Adrenal gland (tissue), 12 donors: Measurements from ENCODE around the gene ADGRE1. TPM values are rescaled to one million over a fixed set of nuclear protein-coding genes. Genes with fewer than 3 reads are reported as not detected.

Experiments used
- DNase-seq, 7 donors: peaks; one replicate each; pipeline ENCODE4 v3.0.0-alpha.2; 2019 to 2020
- H3K27ac ChIP-seq, 5 donors: fragments of 200-600 bp; sonication (generic) in 4 of 5; 1 replicate in 3 of 5; 2 replicates in 2 of 5; pipeline versions ENCODE4 v1.5.1 to v1.8.0; 2016 to 2020; ENCODE audit warnings: mild to moderate bottlenecking in 1 of 5
- H3K27me3 ChIP-seq: fragments of 200-600 bp; 2 replicates; pipeline ENCODE4 v1.8.0; 2021
- H3K36me3 ChIP-seq, 2 donors: fragments of 200-600 bp; replicated peaks in 1 of 2; 1 replicate in 1 of 2; 2 replicates in 1 of 2; pipeline versions ENCODE4 v1.5.1 to v1.8.0; 2018 to 2022
- H3K4me1 ChIP-seq, 2 donors: fragments of 200-600 bp; replicated peaks in 1 of 2; 1 replicate in 1 of 2; 2 replicates in 1 of 2; pipeline versions ENCODE4 v1.5.1 to v1.8.0; 2018 to 2021
- H3K4me3 ChIP-seq, 4 donors: fragments of 200-600 bp; sonication (generic) in 3 of 4; one replicate each; pipeline ENCODE4 v1.5.1; 2016 to 2018
- H3K9me3 ChIP-seq, 3 donors: fragments of 200-600 bp; sonication (generic) in 1 of 3; replicated peaks in 1 of 3; 1 replicate in 2 of 3; 2 replicates in 1 of 3; pipeline versions ENCODE4 v1.5.1 to v1.8.0; 2016 to 2021
- CTCF ChIP-seq, 6 experiments: fragments of 450-650 bp in 4 of 6; fragments of 200-600 bp in 2 of 6; sonication (generic) in 1 of 6; IDR thresholded peaks; 1 replicate in 5 of 6; 2 replicates in 1 of 6; pipeline versions ENCODE4 v1.5.1 to v1.8.0; 2016 to 2021; ENCODE audit warnings: antibody characterized with exemption in 6 of 6, mild to moderate bottlenecking in 2 of 6, moderate library complexity in 1 of 6
- POLR2A ChIP-seq, 2 donors: fragments of 450-650 bp; IDR thresholded peaks; one replicate each; pipeline ENCODE4 v1.6.1; 2017; ENCODE audit warnings: antibody characterized with exemption in 2 of 2, mild to moderate bottlenecking in 2 of 2, moderate library complexity in 1 of 2
- WGBS, 4 donors: extraction: QIAGEN DNeasy Blood & Tissue Kit in 2 of 4; methylation state at CpG; one replicate each; pipeline versions ENCODE4 v1.1.5 to v1.1.7; 2013 to 2017; 5-methylcytosine and 5-hydroxymethylcytosine counted together
- intact Hi-C, 2 donors: fragments of 100-400 bp; cut with DNase I; formaldehyde crosslinking; loops; one replicate each; pipeline versions ENCODE4 v1.14.1 to v1.15.0; 2022 to 2023
- polyA plus RNA-seq, 3 donors: library from polyadenylated mRNA; stranded (reverse); fragments of 200-250 nt in 2 of 3; fragments of 350-450 nt in 1 of 3; fragmentation: Illumina TruSeq in 1 of 3; extraction: RNeasy Lipid Tissue Mini Kit (QIAGEN cat#74804) in 1 of 3; gene quantifications; one replicate each; pipeline ENCODE4 v1.2.3, GENCODE V29; 2013 to 2014
- total RNA-seq, 9 donors: library from RNA; depleted of rRNA in 4 of 9; stranded (reverse); fragments of >200 nt in 4 of 9; fragments of 120-200 nt in 1 of 9; fragmentation: NEBNext Ultra II Directional in 1 of 9; extraction: Animal tissue kit (Norgen Biotek cat#: 25700) in 1 of 9; gene quantifications; one replicate each; pipeline versions ENCODE4 v1.1.0 to v1.2.4, GENCODE V29; 2013 to 2023
- donor health status: healthy with polysubstance abuse.
- donor health status: Bipolar disorder and iron deficiency.
- donor health status: DM: yes; HTN: yes; CAD: no.
- donor health status: DM: no; HTN: no; CAD: no.
- donor health status: DM: no; HTN: no; CAD: no.
- donor health status: DM: yes; HTN: yes; CAD: no.

ADGRE1 gene
- total and polyA plus RNA-seq, 12 donors: 0.07 to 1.2 (median 0.28) TPM; not detected in 1

DNA sequence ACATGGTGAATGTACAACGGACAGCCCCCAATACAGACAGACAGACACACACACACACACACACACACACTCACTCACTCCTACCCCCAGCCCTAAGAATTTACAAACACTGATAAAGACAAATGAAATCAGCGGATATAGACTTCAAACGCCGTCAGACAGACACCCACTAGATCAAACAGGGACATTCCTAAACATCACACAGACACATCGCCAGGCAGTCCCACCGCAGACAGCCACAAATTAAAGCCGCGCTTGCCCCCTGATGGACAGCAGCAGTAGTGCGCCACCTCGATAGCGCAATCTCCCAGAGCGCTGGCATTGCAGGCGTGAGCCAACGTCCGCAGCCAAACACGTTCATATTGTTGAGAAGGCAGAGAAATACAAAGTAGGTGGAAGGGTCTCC, 24.7 kb upstream of the ADGRE1 start:
- Histone ChIP-seq H3K27ac (no peak overlapping the region), H3K27me3 (no peaks in the 10 kb centered on the region), H3K4me3 (peak overlapping the region in 1 of 4 donors; percentile 32), H3K36me3 (no peaks in the 10 kb centered on the region), H3K9me3 (no peaks in the 10 kb centered on the region), H3K4me1 (peaks cover 5 to 6% of the 10 kb centered on the region in 2 donors)
- 3 to 6% (median 4%) methylated on average over 15 to 16 of the region's 16 CpGs for WGBS, 4 donors
- TF ChIP-seq POLR2A (IDR thresholded peaks at IDR 0.05) (no peak), CTCF (IDR thresholded peaks at IDR 0.05) (peak; percentile 76 to 91 (median 87))
- DNase-seq: peak; percentile 75 to 92 (median 86)
- intact Hi-C loops: loop anchor here (5.0 to 10.0 kb wide), 4 partner anchors 118 to 345 kb away; no protein-coding TSS in a partner anchor

- no peaks in the 10 kb centered on the region for H3K36me3 ChIP-seq
- no peaks in the 10 kb centered on the region for H3K27me3 ChIP-seq
- no peak overlapping the region for H3K27ac ChIP-seq
- no peak for TF ChIP-seq POLR2A (IDR thresholded peaks at IDR 0.05)
- TF ChIP-seq CTCF (IDR thresholded peaks at IDR 0.05): no peak
- H3K4me1 ChIP-seq: peaks cover 5 to 6% of the 10 kb centered on the region in 2 donors
- no peak overlapping the region for H3K4me3 ChIP-seq
- intact Hi-C loops: loop anchor here (5.0 to 10.0 kb wide), 4 partner anchors 120 to 347 kb away; no protein-coding TSS in a partner anchor
- H3K9me3 ChIP-seq: no peaks in the 10 kb centered on the region
- DNase-seq: no peak
- 49 to 64% (median 58%) methylated on average over 9 of the region's 9 CpGs for WGBS, 4 donors
These were observed 22.9 kb upstream of the ADGRE1 start for GRCh38 chr19:6864325-6864940.

DNA sequence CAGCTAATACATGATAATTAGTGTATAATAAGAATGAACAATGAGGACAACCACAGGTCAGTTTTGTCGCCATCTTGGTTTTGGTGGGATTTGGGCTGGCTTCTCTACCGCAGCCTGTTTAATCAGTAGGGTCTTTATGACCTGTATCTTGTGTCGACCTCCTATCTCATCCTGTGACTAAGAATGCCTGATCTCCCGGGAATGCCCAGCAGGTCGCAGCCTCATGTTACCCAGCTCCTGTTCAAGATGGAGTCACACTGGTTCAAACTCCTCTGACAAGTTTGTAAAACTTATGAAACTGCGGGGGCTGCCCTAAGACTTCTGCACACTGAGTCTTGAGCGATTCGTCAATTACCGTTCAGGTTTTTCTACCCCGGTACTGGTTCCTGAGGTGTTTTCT, 21.5 kb upstream of the ADGRE1 start:
- intact Hi-C loops: loop anchor here (10.0 kb wide), 2 partner anchors 121 to 231 kb away; no protein-coding TSS in a partner anchor
- Histone ChIP-seq H3K9me3 (no peaks in the 10 kb centered on the region), H3K4me1 (peaks cover 5 to 6% of the 10 kb centered on the region in 2 donors), H3K4me3 (no peak overlapping the region), H3K36me3 (no peaks in the 10 kb centered on the region), H3K27ac (no peak overlapping the region), H3K27me3 (no peaks in the 10 kb centered on the region)
- TF ChIP-seq POLR2A (IDR thresholded peaks at IDR 0.05) (no peak), CTCF (IDR thresholded peaks at IDR 0.05) (no peak)
- WGBS, 4 donors: 66 to 87% (median 75%) methylated on average over 8 to 10 of the region's 10 CpGs
- DNase-seq: no peak

DNA sequence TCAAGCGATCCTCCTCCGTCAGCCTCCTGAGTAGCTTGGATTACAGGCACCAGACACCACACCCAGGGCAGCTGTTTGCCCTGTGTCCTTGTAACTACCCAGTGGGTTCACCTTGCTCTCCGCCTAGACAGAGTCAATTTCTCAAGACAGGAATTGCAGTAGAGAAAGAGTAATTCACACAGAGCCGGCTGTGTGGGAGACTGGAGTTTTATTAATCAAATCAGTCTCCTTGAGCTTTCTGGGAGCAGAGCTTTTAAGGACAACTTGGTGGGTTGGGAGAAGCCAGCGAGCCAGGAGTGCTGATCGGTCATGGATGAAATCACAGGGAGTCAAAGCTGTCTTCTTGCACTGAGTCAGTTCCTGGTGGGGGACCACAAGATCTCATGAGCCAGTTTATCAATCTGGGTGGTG, 20.6 kb upstream of the ADGRE1 start:
- no peaks in the 10 kb centered on the region for H3K36me3 ChIP-seq
- no peak for TF ChIP-seq POLR2A (IDR thresholded peaks at IDR 0.05)
- TF ChIP-seq CTCF (IDR thresholded peaks at IDR 0.05): no peak
- no peak for DNase-seq
- 32 to 49% (median 40%) methylated on average over 5 to 6 of the region's 6 CpGs for WGBS, 4 donors
- H3K4me3 ChIP-seq: no peak overlapping the region
- no peak overlapping the region for H3K27ac ChIP-seq
- intact Hi-C loops: loop anchor here (10.0 kb wide), 2 partner anchors 122 to 232 kb away; no protein-coding TSS in a partner anchor
- H3K27me3 ChIP-seq: no peaks in the 10 kb centered on the region
- H3K4me1 ChIP-seq: peaks cover 5 to 6% of the 10 kb centered on the region in 2 donors
- H3K9me3 ChIP-seq: no peaks in the 10 kb centered on the region
